Gastrocnemius medialis (tissue), 4 donors: ENCODE results near the gene DRC7.

Experiments used
- POLR2A ChIP-seq, 2 donors: fragments of 450-650 bp; IDR thresholded peaks; one replicate each; pipeline ENCODE4 v1.6.1; 2017; ENCODE audit warnings: antibody characterized with exemption in 2 of 2, mild to moderate bottlenecking in 2 of 2, moderate library complexity in 2 of 2
- TF ChIP-seq, protein P1 (sequence below), 5 experiments: fragments of 450-650 bp in 3 of 5; fragments of 200-600 bp in 2 of 5; sonication (generic) in 2 of 5; IDR thresholded peaks in 4 of 5; conservative IDR thresholded peaks in 1 of 5; 1 replicate in 4 of 5; 2 replicates in 1 of 5; pipeline ENCODE4 v1.5.1; 2016 to 2019; ENCODE audit warnings: antibody characterized with exemption in 5 of 5, mild to moderate bottlenecking in 3 of 5, moderate library complexity in 3 of 5

DNA sequence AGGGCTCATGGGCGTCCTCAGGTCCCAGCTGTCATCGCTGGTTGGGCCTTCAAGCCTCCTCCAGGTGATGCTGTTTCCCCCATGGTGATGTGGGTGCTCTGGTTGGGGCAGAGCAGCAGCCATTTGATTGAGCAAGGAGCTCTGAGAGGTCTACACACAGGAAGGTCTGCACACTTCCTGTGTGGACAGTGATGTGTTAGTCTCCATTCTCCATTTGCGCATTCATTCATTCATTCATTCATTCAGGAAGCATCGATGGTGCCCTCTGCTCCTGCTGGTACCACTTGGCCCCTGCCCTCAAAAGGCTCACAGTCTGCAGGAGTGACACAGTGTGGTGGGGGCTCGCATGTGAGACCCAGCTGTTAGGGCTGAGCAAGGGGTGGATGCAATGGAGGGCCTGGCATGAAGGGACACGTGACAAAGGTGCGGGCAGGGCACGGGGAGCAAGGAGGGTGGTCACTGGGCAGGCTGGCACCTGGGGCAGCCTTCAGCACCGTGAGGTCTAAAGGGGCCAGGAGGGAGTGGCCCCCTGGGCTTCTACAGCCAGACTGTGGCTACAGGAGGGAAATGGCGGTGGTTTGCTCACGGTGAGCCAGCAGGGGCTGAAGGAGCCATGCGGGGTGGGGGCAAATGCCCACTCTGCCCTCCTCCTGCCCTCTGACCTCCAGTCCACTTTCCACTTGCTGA is 25.0 kb upstream of the DRC7 start:
- TF ChIP-seq POLR2A (IDR thresholded peaks at IDR 0.05), result no peak
- TF ChIP-seq, protein P1, sequence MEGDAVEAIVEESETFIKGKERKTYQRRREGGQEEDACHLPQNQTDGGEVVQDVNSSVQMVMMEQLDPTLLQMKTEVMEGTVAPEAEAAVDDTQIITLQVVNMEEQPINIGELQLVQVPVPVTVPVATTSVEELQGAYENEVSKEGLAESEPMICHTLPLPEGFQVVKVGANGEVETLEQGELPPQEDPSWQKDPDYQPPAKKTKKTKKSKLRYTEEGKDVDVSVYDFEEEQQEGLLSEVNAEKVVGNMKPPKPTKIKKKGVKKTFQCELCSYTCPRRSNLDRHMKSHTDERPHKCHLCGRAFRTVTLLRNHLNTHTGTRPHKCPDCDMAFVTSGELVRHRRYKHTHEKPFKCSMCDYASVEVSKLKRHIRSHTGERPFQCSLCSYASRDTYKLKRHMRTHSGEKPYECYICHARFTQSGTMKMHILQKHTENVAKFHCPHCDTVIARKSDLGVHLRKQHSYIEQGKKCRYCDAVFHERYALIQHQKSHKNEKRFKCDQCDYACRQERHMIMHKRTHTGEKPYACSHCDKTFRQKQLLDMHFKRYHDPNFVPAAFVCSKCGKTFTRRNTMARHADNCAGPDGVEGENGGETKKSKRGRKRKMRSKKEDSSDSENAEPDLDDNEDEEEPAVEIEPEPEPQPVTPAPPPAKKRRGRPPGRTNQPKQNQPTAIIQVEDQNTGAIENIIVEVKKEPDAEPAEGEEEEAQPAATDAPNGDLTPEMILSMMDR (IDR thresholded peaks at IDR 0.05 in 4 of 5, conservative IDR thresholded peaks at IDR 0.05 in 1 of 5), result no peak
